ENCODE results near the gene ITGA4. TPM values are rescaled to one million over a fixed set of nuclear protein-coding genes. Genes with fewer than 3 reads are reported as not detected.

The ITGA4 gene
- polyA plus RNA-seq, 2 of the 4 experiments (the other 2 are of a cell fraction) = 1.7 to 2.5 TPM

GRCh38 chr2:181466661-181467576 is 9.7 kb downstream of the ITGA4 start:
- TF ChIP-seq RAD21 (conservative IDR thresholded peaks at IDR 0.05 in 1 of 2, IDR thresholded peaks at IDR 0.05 in 1 of 2) (peak; percentile 52 to 58; a peak in 4 of 5 replicates), RARB (CRISPR knock-in tag; IDR thresholded peaks at IDR 0.05) (no peak), SMC3 (IDR thresholded peaks at IDR 0.05) (peak; percentile 74), TP53 (CRISPR knock-in tag; IDR thresholded peaks at IDR 0.05) (no peak), CTCF (IDR thresholded peaks at IDR 0.05) (peak; percentile 79)
- CTCF ChIA-PET = interaction anchor here (0.7 to 3.9 kb wide), 15 partner anchors 10 to 1340 kb away, joined by 3 to 28 read pairs (median 4); partner anchors contain the start of genes ITGA4 and UBE2E3
- H3K4me2 ChIP-seq = no peak overlapping the region
- POLR2A ChIA-PET = no interaction called here
- H3K9me3 ChIP-seq = no peaks in the 10 kb centered on the region
- no peak overlapping the region for H3K4me3 ChIP-seq
- 46% methylated on average over 4 of the region's 4 CpGs for WGBS (ENCODE audit: missing lambda C conversion rate)
- no peak overlapping the region for H3K27ac ChIP-seq
- ATAC-seq (peak in 1 of 2 experiments; percentile 62; a peak in 2 of 6 replicates), DNase-seq (ENCODE audit: low read depth in 1 of 2, low spot score in 1 of 2) (peak in 1 of 2 experiments; percentile 51), FAIRE-seq (no peak)
- no peaks in the 10 kb centered on the region for H3K4me1 ChIP-seq

- DNase-seq (ENCODE audit: low read depth in 1 of 2, low spot score in 1 of 2) (no peak), ATAC-seq (no peak), FAIRE-seq (no peak)
- WGBS (ENCODE audit: missing lambda C conversion rate) = 13% methylated on average over 3 of the region's 3 CpGs
- TF ChIP-seq BCL3 (IDR thresholded peaks at IDR 0.05) (no peak), HMGXB4 (CRISPR knock-in tag; IDR thresholded peaks at IDR 0.05; ENCODE audit: borderline replicate concordance) (no peak), RNF2 (IDR thresholded peaks at IDR 0.05; ENCODE audit: borderline replicate concordance, low read depth) (no peak), ZFP36 (IDR thresholded peaks at IDR 0.05; ENCODE audit: borderline replicate concordance, partially characterized antibody) (no peak)
- POLR2A ChIA-PET = no interaction called here
- H3K4me2 ChIP-seq = no peak overlapping the region
- H3K9me3 ChIP-seq = no peaks in the 10 kb centered on the region
- H3K4me3 ChIP-seq = no peak overlapping the region
- CTCF ChIA-PET = interaction anchor here (0.5 to 3.9 kb wide), 9 partner anchors 11 to 1343 kb away, joined by 3 to 28 read pairs (median 4); partner anchors contain the start of gene ITGA4
- no peaks in the 10 kb centered on the region for H3K4me1 ChIP-seq
- no peak overlapping the region for H3K27ac ChIP-seq
These were observed 11.0 kb downstream of the ITGA4 start for GRCh38 chr2:181467966-181468707.

- ATAC-seq (no peak), DNase-seq (ENCODE audit: low read depth in 1 of 2, low spot score in 1 of 2) (no peak), FAIRE-seq (no peak)
- Histone ChIP-seq H3K9me3 (no peaks in the 10 kb centered on the region), H3K4me3 (no peak overlapping the region), H3K4me2 (no peak overlapping the region), H3K27ac (no peak overlapping the region), H3K4me1 (no peaks in the 10 kb centered on the region)
- POLR2A ChIA-PET = no interaction called here
- CTCF ChIA-PET = interaction anchor here (0.5 to 3.9 kb wide), 4 partner anchors 11 to 393 kb away, joined by 3 to 23 read pairs (median 3); partner anchors contain the start of gene ITGA4
- 4% methylated on average over 1 of the region's 1 CpG for WGBS (ENCODE audit: missing lambda C conversion rate)
- no peak for TF ChIP-seq HOXA7 (CRISPR knock-in tag; IDR thresholded peaks at IDR 0.05)
- TF ChIP-seq MAZ (IDR thresholded peaks at IDR 0.05; ENCODE audit: borderline replicate concordance, low read depth, low read length) = no peak
- TF ChIP-seq EHMT2 (IDR thresholded peaks at IDR 0.05; ENCODE audit: low read depth) = no peak
- no peak for TF ChIP-seq RARB (CRISPR knock-in tag; IDR thresholded peaks at IDR 0.05)
- TF ChIP-seq CBX2 (IDR thresholded peaks at IDR 0.05; ENCODE audit: borderline replicate concordance, low read depth) = no peak
- no peak for TF ChIP-seq HOXB13 (CRISPR knock-in tag; IDR thresholded peaks at IDR 0.05; ENCODE audit: low read depth)
- TF ChIP-seq CHD4 (IDR thresholded peaks at IDR 0.05; ENCODE audit: borderline replicate concordance) = no peak
These were observed 11.6 kb downstream of the ITGA4 start for GRCh38 chr2:181468811-181469210.

All from A549 (cell line).